HuH-7 (cell line): ENCODE measurements around the gene STARD10.
"Not testable (repeated sequence)": the region's sequence is repeated elsewhere in the genome, so short reads cannot be mapped to it uniquely, and the experiment has no call there.

Experiments used
- DNase-seq: peaks from one replicate; pipeline ENCODE4 v3.0.0; 2011; ENCODE audit warnings: low spot score

Gene STARD10

DNA sequence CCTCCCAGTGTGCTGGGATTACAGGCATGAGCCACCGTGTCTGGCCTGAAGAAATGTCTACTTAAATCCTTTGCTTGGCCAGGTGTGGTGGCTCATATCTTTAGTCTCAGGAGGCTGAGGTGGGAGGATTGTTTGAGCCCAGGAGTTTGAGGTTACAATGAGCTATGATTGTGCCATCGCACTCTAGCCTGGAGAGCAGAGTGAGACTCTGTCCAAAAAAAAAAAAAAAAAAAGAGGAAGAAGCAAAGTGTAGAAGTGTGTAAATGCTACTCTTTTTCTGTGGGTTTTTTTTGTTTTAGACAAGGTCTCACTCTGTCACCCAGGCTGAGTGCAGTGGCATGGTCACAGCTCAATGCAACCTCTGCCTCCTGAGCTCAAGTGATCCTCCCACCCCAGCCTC is 13.9 kb upstream of the STARD10 start:
- DNase-seq = no peak

DNA sequence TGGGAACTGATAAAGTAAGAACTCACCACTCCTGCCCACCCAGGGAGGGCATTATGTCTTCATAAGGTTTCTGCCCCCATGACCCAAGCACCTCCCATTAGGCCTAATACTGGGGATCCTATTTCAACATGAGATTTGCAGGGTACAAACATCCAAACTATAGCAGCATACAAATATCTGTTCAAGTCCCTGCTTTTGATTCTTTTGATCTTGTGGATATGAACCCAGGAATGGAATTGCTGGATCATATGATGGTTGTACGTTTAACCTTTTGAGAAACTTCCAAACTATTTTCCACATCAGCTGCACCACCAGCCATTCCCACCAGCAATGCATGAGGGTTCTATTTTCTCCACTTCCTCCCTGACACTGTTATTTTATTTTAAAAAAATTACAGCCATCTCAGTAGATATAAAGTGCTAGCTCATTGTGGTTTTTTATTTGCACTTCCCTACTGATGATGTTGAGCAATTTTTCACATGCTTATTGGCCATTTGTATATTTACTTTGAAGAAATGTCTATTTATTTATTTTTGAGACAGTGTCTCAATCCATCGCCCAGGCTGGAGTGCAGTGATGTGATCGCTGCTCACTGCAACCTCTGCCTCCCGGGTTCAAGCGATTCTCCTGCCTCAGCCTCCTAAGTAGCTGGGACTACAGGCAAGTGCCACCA is 13.3 kb upstream of the STARD10 start:
- no peak for DNase-seq

DNA sequence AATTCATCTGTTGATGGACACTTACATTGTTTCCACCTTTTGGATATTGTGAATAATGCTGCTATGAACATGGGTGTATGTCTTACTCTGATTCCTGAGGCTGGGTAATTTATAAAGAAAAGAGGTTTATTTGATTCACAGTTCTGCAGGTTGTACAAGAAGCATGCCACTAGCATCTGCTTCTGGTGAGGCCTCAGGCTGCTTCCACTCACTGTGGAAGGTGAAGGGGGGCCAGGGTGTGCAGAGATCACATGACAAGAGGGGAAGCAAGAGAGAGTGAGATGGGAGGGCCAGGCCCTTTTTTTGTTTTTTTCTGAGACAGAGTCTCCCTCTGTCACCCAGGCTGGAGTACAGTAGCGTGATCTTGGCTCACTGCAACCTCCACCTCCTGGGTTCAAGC is 12.5 kb upstream of the STARD10 start:
- not testable (repeated sequence) for DNase-seq

DNA sequence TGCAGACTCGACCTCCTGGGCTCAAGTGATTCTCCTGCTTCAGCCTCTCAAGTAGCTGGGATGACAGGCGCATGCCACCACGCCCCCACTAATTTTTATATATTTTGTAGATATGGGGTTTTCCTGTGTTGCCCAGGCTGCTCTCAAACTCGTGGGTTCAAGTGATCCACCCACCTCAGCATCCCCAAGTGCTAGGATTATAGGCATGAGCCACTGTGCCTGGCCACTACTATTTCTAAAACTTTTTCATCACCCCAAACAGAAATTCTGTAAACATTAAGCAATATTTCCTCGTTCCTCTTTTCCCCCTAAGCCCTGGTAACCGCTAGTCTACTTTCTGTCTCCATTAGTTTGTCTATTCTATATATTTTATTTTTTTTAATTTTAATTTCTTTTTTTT is 11.4 kb upstream of the STARD10 start:
- no peak for DNase-seq

DNA sequence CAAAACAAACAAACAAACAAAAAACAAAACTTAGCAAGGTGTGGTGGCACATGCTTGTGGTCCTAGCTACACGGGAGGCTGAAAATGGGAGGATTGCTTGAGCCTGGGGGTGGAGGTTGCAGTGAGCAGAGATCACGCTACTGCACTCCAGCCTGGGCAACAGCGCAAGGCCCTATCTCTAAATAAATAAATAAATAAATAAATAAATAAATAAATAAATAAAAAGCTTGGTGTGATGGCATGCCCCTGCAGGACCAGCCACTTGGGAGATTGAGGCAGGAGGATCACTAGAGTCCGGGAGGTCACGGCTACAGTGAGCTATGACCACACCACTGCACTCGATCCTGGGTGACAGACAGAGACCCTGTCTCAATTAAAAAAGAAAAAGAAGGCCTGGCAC is 9.0 kb upstream of the STARD10 start:
- no peak for DNase-seq

DNA sequence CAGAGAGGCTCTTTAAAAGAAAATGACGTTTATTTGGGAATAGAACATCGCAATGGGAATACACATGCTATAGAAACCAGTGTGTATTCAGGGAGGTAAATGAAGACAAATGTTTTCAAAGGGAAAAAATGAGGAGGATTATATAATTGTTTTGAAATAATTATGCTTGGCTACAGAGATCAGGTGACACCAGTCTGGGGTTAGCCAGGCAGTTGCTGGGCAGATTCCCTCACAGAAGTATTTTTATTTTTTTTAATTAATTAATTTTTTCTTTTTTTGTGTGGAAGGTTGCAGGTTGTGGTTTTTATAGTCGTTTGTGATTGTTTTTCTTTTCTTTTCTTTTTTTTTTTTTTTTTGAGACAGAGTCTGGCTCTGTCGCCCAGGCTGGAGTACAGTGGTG is 5.6 kb upstream of the STARD10 start:
- DNase-seq = no peak

DNA sequence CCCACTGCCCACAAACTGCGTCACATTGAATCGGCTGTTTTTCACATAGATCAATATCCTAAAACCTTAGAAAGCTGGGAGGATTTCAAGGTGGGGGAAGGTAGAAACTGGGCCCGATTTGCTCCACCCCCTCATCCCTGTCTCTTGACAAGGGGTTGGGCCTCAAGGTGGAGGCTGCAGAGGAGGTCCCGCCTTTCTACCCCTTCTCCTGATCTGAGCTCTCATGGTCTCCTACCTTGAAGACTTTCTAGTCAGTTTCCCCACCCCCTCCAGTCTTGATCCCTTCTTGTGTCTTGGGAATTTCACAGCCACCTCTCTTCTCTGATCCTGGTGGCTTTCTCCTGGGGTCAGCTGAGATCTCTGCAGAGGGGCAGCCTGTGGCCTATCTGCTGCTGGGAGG is 4.5 kb upstream of the STARD10 start:
- DNase-seq = no peak

DNA sequence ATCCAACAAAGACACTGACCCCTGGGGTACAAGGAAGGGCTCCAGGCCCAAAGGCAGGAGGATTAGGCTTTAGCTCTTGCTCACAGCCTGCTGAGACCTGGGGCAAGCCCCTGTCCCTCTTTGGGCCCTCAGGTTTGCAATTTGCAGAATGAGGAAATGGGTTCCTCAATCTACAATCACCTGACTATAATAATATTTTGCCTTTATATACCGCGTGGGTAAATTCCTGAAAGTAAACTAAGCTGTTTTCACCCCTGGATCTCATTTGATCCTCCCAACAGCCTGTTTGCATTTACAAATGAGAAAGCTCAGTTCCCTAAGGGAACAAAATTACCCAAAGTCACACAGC is 797 bp downstream of the STARD10 start:
- no peak for DNase-seq

DNA sequence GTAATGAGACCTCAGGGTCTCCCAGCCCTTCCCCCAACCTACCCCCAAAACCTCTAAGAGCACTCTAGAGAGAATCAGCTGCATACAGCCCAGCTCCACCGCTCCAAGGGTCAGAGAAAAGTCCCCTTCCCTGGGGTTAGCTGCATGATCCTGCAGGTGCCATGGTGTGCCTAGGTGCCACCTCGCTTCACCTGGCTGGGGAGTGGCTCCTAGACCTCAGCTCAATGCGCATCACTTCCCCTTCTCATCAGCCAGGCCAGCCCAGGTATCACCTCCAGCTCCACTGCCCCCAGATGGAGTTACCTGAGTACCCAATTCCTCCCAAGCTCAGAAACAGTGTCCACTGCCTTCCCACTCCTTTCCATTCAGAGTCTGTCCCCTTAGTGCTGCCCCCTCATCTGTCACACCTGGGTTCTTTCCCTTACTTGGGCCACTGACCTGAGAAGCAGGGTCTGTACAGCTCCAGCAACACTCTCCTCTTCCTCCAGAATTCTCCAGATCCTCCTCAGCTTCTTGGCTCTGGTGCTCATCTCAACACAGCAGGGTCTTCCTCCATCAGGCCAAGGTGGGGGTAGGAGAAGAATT is 1.3 kb downstream of the STARD10 start:
- no peak for DNase-seq

DNA sequence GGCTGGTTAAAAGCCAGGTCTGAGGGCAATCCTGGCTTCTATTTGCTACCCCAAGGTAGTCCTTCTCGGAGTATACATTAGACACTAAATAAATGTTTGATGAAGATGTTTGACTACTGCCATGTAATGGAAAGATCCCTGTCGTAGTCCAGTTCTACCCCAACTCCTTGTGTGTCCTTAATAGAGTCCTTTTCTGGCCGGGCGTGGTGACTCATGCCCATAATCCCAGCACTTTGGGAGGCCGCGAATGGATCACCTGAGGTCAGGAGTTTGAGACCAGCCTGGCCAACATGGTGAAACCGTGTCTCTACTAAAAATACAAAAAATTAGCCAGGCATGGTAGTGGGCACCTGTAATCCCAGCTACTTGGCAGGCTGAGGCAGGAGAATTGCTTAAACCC is 2.6 kb downstream of the STARD10 start:
- DNase-seq = not testable (repeated sequence)

DNA sequence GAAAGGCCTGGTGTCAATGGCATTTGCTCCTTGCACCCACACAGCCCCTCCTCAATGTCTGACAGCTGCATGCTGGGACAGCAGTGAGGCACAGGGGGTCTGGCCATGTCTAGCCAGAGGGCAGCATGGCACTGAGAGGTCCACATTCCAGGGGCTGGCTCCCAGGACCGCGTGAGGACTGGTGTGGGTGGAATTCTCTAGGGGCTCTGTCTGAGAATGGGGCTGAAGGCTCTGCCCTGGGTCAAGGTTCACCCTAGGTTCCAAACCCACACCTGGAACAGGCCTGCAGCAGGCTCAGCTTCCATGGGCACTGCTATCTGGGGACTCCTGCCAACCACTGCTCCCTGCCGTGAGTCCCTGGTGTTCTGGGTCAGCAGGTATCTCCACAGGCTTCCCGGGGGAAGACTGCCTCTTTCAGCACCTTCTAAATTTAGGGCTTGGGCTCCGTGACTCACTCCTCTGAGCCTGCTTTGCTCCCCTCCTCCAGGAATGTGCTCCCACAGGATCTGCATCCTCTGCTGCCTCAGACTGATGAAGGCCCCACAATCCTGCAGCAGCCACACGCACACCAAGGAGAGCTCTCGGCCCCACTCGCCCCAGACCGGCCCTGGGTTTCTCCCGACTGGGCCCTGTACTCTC is 4.2 kb downstream of the STARD10 start:
- no peak for DNase-seq

DNA sequence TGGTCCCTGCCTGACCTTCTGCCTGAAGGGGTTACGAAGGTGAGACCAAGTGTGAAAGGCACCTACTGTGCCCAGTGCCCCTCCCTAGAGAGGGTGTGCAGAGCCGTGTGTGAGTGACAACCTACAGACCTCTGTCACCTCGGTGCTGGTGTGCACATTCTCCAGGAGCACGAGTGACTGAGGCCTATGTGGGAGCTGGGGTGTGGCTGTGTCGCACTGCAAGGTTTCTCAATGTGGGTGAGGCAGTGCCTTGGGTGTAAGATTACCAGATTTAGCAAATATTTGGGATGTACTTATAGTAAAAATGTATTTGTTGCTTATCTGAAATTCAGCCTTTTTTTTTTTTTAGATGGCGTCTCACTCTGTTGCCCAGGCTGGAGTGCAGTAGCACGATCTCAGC is 5.6 kb downstream of the STARD10 start:
- no peak for DNase-seq

DNA sequence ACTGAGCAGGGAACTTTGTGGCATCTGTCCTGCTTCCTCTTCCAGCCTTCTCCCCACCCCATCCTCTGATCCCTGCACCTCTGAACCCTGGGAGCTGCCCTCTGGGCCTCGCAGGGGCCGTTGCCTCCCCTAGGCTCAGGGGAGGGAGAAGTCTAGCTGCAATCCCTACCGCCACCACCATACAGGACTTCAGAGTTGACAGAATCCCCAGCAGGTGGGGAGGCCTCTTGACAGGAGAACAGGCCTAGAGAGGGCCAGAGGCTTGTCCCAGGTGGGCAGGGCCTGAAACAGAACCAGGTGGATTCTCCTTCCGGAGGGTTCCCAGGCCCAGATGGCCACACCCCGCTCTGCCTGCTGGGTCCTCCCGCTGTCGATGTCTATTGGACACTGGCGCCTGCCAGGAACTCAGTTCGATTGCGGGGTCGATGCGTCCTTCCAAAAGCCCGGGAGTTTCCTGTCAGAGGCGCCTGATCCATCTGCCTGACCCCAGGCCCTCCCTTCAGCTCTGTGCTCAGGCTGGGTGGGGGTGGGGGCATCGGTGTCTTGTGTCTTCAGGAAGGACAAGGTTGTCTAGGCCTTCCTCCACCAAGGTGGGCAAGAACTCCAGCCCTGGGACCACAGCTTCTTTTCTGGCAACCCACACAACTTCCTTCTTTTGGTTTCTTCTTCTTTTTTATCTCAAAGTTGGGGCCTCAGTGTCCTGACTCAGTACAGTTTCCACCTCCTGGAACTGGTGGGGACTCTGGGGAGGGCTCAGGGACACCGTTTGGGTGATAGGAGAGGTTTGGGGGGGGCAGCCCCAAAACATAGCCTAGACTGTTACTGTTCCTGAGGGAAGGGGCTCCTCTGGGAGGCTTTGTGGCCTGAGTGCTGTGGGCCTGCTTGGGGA is 6.4 kb downstream of the STARD10 start:
- peak; percentile 81 for DNase-seq

DNA sequence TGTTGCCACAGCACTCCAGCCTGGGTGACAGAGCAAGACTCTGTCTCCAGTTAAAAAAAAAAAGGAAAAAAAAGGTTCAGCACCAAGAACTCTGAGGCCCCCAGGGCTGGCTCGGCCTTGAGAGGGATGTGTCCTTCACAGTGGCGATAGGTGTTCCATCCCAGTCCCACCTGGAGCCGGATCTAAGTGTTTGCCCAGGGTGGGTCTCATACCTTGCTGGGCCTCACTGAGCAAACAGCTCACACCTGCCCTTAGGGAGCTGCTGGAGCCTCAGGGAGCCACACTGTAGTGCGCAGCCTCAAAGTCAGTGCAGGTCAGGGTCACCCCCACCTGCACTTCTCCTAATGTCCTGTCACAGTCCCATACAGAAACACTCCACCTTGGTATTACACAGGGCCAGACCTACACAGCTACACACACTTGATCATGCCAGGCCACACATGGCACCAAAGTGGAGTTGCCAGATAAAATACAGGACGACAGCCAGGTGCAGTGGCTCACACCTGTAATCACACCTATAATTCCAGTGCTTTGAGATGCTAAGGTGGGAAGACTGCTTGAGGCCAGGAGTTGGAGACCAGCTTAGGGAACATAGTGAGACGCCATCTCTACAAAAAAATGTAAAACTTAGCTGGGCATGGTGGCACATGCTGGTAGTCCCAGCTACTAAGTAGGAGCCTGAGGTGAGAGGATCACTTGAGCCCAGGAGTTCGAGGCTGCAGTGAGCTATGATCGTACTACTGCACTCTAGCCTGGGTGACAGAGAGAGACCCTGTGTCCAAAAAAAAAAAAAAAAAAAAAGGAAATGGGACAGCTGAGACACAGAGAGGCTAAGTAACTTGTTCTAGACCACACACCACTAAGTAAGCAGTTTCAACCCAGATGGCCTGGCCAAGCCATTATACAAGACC is 7.3 kb downstream of the STARD10 start:
- peak; percentile 43 for DNase-seq

DNA sequence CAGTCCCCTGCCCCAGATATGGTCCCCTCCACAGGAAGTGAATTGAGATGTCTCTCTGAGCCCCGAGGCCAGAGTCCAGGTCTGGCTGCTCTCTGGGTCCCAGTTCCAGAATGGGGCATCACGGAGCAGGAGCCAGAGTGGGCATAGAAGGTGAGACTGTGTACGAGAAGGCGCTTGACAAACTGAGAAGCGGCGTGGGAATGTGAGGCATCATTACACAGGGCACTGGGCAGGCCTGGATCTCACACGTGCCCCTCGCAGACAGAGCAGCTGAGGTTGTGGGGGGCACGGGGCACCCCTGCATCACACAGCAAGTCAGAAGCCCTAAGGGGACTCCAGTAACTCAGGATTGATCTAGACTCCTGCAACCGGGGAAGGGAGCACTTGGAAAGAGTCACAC is 9.2 kb downstream of the STARD10 start:
- DNase-seq = no peak

DNA sequence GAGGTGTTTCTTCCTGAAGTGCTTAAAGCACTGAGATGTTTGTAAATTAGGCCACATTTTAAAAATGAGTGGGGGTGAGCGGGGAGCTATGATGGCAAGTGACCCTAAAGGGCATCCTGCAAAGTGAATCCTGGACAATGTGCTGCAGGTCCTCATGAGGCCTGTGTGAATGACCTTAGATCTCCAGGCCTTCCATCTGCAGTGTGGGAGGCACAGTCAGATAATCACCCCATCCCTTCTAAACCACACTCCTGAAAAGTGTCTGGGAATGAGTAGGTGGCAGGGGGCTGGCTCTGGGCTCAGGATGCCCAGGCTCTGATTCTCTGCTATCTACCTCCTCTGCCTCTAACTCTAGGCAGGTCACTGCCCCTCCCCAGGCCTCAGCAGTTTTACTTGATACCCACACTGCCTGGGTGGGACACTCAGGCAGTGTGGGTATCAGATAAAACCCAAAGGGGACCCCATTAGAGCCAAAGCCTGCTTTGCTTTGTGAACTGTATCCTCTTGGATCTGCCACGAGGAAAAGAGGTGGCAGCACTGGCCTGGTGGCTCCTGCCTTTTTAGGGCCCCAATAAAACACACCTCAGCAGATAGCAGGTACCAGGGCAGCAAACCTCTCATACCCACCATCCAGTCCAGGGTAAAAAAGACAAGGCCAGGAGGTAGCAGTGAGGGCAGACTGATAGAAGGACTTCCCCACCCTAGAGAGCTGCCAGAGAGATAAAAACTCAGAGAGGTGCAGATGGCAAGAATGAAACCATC is 10.5 kb downstream of the STARD10 start:
- no peak for DNase-seq

DNA sequence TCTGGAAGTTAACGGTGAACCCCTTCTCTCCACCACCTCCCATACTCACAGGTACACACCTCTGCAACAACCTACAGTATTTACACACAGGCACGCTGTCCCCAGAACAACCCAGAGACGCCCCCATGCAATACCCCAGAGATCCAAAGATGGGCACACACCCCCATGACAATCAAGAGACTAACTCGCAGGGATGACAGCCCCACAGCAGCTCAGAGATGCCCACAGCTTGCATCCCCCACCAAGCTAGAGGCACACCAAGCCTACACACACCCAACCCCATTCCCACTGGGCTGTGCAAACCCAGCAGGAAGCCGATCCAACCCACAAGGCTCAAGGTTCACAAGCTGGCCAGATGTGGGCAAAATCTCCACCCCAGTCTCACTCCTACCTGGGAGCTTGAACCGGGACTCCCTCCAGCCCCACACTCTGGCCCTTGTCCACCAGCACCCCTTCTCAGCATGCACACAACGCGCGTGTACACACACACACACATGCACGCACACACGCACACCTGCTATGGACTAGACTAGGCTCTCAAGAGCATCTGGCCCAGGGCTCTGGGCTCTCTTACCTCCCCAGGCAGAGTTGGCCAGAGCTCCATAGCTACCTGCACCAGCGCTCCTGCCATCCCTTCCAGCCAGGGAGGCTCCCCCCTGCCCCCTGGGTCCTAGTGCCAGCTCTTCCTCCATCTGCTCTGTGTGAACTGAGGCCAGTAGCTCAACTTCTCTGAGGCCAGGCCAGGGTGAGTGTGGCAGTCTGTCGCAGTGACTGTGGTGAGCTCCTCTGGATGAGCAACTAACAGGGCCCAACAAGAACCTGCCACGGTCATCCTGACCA is 11.5 kb downstream of the STARD10 start:
- peak; percentile 52 for DNase-seq

DNA sequence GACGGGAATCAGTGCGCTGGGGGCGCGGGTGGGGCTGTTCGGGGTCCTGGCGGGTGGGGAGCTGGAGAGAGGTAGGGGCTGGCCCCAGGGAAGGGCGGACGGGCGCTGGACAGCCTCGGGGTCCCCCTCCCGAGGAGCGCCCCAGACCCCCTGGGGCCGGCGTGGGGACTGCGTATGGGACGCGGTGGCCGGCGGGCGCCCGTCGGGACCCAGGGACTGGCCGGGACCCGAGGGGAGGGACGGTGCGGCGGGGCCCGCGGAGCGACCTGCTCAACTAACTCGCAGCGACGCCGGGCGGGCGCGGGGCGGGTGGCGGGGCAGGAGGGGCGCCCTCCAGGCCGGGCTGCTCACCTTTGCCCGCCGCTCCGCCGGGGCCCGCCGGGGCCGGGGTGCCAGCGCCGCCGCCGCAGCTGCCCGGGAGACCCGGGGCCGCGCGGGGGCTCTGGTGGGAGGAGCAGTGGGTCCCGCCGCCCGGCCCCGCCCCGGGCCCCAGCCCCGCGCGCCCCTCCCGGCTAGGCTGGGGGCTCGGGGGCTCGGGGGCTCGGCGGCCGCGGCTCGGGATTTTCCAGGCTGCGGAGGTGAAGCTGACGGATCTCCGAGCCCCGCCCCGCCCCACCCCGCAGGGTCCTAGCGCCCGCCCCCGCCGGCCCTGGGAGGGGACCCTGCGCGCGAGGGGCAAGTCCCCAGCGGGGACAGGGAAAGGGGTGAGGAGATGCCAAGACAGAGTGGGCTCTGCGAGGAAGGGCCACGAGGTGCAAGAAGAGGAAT is 12.3 kb downstream of the STARD10 start:
- peak; percentile 78 for DNase-seq

DNA sequence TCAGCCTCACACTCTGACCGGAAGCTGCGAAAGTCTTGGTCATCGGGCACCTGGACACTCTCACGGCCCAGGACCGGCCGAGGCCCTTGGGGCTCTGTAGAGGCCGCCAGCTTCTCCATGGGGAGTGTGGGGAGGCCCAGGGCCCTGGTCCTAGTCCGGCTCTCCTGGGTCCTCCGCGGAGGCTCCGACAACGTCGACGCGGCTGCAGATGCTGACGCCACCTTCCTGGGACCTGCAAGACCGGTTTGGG is 12.9 kb downstream of the STARD10 start:
- DNase-seq = no peak
